Naive B cell (primary cell): ENCODE data around the gene CFAP20DC. TPM values are rescaled to one million over a fixed set of nuclear protein-coding genes. Genes with fewer than 3 reads are reported as not detected.
"Not testable (repeated sequence)": the region's sequence is repeated elsewhere in the genome, so short reads cannot be mapped to it uniquely, and the experiment has no call there.

Source experiments
- ATAC-seq, 2 donors: fragments of 150-1000 bp; cut with Tn5 transposase; 2 replicates each; pipeline ENCODE4 v1.10.0; 2021; ENCODE audit warnings: low read depth in 2 of 2, mild to moderate bottlenecking in 2 of 2, moderate library complexity in 2 of 2
- DNase-seq: peaks from one replicate; pipeline ENCODE4 v3.0.0; 2022
- H3K27ac Mint-ChIP-seq, 6 donors: one replicate each; pipeline ENCODE4 v1.8.0; 2020 to 2022; ENCODE audit warnings: mild to moderate bottlenecking in 6 of 6, mixed read lengths in 6 of 6, moderate library complexity in 5 of 6, inconsistent platforms in 2 of 6
- H3K27me3 Mint-ChIP-seq, 3 donors: one replicate each; pipeline ENCODE4 v1.8.0; 2021 to 2022; ENCODE audit warnings: mixed read lengths in 3 of 3, mild to moderate bottlenecking in 1 of 3
- H3K36me3 Mint-ChIP-seq, 2 donors: one replicate each; pipeline ENCODE4 v1.8.0; 2020 to 2022; ENCODE audit warnings: mixed read lengths in 2 of 2, inconsistent platforms in 1 of 2, mild to moderate bottlenecking in 1 of 2
- H3K4me1 Mint-ChIP-seq, 3 donors: one replicate each; pipeline ENCODE4 v1.8.0; 2020 to 2022; ENCODE audit warnings: mixed read lengths in 3 of 3, inconsistent platforms in 1 of 3, mild to moderate bottlenecking in 1 of 3, moderate library complexity in 1 of 3
- H3K4me3 Mint-ChIP-seq, 8 donors: one replicate each; pipeline ENCODE4 v1.8.0; 2020 to 2022; ENCODE audit warnings: mild to moderate bottlenecking in 8 of 8, mixed read lengths in 8 of 8, moderate library complexity in 8 of 8, inconsistent platforms in 2 of 8
- H3K9me3 Mint-ChIP-seq, 7 donors: one replicate each; pipeline ENCODE4 v1.8.0; 2020 to 2022; ENCODE audit warnings: mixed read lengths in 7 of 7, mild to moderate bottlenecking in 5 of 7, inconsistent platforms in 2 of 7, moderate library complexity in 1 of 7
- polyA plus RNA-seq, 6 donors: library from polyadenylated mRNA; unstranded; fragments of 300-500 nt; fragmentation: Illumina TruSeq; gene quantifications; one replicate each; pipeline ENCODE4 v1.2.3, GENCODE V29; 2021; ENCODE audit warnings: low read depth in 6 of 6

The CFAP20DC gene
- polyA plus RNA-seq, 6 donors from 2014 or later = 0.58 to 2.7 (median 0.62) TPM; not detected in 3

DNA sequence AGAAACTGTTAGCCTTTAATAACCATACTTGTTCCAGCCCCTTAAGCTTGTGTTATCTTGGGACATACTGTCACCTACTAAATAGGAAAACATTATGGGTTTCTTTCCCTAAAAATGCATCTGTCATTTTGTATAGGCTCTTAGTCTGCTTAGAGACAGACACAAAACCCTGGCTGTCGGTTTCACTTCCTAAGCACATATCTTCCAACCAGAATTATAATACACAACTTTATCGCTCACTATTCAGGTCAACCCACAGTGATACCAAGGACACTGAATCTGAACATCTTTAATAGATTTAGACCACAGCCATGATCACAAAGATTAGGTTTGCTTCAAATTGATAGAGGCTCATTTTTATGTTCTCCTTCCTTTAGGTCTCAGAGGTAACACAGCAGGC, 111.8 kb downstream of the CFAP20DC start:
- no peaks in the 10 kb centered on the region for H3K27me3 Mint-ChIP-seq
- ATAC-seq = no peak
- peaks cover 0 to 3% (median 0%) of the 10 kb centered on the region in 7 donors for H3K9me3 Mint-ChIP-seq
- DNase-seq = no peak
- H3K36me3 Mint-ChIP-seq = no peaks in the 10 kb centered on the region
- H3K4me1 Mint-ChIP-seq = peaks cover 0 to 9% (median 8%) of the 10 kb centered on the region in 3 donors
- no peak overlapping the region for H3K4me3 Mint-ChIP-seq
- H3K27ac Mint-ChIP-seq = peak overlapping the region in 1 of 6 donors; percentile 71

DNA sequence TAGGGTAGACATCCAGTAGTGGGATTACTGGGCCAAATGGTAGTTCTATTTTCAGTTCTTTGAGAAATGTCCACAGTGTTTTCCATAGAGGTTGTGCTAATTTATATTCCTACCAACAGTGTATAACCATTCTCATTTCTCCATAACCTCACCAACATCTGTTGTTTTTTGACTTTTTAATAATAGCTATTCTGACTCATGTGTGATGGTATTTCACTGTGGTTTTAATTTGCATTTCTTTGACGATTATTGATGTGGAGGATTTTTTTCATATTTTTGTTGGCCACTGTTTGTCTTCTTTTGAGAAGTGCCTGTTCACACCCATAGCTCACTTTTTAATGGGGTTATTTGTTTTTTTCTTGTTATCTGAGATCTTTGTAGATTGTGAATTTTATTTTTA, 125.2 kb downstream of the CFAP20DC start:
- no peaks in the 10 kb centered on the region for H3K36me3 Mint-ChIP-seq
- no peak overlapping the region for H3K27ac Mint-ChIP-seq
- ATAC-seq (no peak), DNase-seq (no peak)
- no peaks in the 10 kb centered on the region for H3K4me1 Mint-ChIP-seq
- no peak overlapping the region for H3K4me3 Mint-ChIP-seq
- H3K9me3 Mint-ChIP-seq = peaks cover 0 to 21% (median 9%) of the 10 kb centered on the region in 7 donors
- no peaks in the 10 kb centered on the region for H3K27me3 Mint-ChIP-seq

DNA sequence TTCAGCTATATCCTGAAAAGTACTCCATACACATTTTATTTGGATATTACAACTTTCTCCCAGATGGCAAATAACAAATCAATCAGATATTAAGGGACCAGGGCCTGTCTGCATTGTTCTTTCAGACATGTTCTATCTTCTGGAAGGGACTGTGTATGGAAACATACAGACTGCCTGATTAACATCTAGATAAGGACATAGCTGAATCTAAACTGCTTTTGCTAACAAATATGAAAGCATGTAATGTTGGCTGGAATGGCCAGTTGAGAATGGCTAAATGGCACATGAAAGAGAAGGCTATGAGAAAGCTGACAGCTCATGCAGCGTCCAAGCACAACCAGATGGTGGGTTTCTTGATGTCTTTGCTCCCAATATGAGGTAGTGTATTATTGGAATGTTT, 149.4 kb downstream of the CFAP20DC start:
- no peak for ATAC-seq
- no peak for DNase-seq
- Mint-ChIP-seq H3K4me3 (peak overlapping the region in 1 of 8 donors; percentile 79), H3K9me3 (peaks cover 3 to 31% (median 18%) of the 10 kb centered on the region in 7 donors), H3K4me1 (peaks cover 21 to 30% (median 24%) of the 10 kb centered on the region in 3 donors), H3K27me3 (no peaks in the 10 kb centered on the region), H3K36me3 (peaks cover 0 to 3% of the 10 kb centered on the region in 2 donors), H3K27ac (peak overlapping the region in 3 of 6 donors; percentile 14 to 89 (median 51))

DNA sequence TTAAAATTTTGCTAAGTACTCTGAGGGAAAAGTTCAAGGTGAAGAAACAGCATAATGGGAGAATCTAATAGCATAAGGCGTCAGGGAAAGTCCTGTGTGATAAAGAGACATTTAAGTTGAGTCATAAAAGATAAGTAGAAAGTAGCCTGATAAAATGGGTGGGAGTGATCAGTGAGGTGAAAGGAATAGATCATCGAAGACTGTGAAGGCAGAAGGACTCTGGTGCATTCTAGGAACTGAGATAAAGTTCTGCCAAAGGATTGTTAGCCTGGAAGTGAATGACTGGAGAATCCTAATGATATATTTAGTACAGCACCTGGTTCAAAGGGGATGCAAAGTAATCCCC, 149.9 kb downstream of the CFAP20DC start:
- DNase-seq (no peak), ATAC-seq (no peak)
- peaks cover 6 to 35% (median 20%) of the 10 kb centered on the region in 7 donors for H3K9me3 Mint-ChIP-seq
- peak overlapping the region in 6 of 8 donors; percentile 32 to 79 (median 54) for H3K4me3 Mint-ChIP-seq
- no peaks in the 10 kb centered on the region for H3K27me3 Mint-ChIP-seq
- H3K27ac Mint-ChIP-seq = peak overlapping the region in 5 of 6 donors; percentile 9 to 89 (median 51)
- peaks cover 21 to 30% (median 24%) of the 10 kb centered on the region in 3 donors for H3K4me1 Mint-ChIP-seq
- H3K36me3 Mint-ChIP-seq = peaks cover 0 to 8% of the 10 kb centered on the region in 2 donors

DNA sequence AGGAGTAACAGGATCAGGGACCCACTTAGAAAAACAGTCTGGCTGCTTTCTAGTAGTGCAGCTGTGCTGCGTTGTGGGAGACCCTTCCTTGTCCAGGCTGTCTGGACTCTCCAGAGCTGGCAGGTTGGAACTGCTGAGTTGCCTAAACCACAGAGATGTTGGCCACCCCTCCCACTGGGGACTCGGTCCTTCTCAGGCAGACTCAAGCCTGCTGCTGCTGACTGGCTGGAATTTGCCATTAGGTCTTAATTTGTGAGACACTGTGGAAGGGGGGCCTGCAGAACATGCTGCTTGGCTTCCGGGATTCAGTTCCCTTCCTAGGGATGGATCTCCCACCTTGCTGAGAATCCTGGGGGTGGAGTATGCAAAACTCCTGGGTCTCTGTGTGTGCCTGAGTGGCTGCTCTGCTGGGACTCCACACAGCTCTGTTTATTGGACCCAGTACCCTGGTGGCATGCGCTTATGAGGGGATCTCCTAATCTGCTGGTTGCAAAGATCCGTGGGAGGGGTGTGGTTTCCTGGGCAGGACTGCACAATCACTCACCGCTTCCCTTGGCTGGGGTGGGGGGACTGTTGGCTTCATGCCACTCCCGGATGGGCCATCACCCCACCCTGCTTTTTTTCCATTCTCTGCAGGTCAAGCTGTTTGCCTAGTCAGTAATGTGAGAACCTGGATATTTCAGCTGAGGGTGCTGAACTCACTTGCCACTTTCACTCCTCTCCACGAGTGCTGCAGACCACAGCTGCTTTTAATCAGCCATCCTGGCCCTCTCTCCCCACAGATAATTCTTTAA, 150.5 kb downstream of the CFAP20DC start:
- DNase-seq = peak; percentile 17
- Mint-ChIP-seq H3K4me3 (peak overlapping the region in 7 of 8 donors; percentile 33 to 79 (median 61)), H3K36me3 (peaks cover 0 to 8% of the 10 kb centered on the region in 2 donors), H3K27me3 (no peaks in the 10 kb centered on the region), H3K9me3 (peaks cover 6 to 35% (median 20%) of the 10 kb centered on the region in 7 donors), H3K27ac (peak overlapping the region in 5 of 6 donors; percentile 39 to 89 (median 82)), H3K4me1 (peaks cover 21 to 30% (median 24%) of the 10 kb centered on the region in 3 donors)
- peak; percentile 94 for ATAC-seq

DNA sequence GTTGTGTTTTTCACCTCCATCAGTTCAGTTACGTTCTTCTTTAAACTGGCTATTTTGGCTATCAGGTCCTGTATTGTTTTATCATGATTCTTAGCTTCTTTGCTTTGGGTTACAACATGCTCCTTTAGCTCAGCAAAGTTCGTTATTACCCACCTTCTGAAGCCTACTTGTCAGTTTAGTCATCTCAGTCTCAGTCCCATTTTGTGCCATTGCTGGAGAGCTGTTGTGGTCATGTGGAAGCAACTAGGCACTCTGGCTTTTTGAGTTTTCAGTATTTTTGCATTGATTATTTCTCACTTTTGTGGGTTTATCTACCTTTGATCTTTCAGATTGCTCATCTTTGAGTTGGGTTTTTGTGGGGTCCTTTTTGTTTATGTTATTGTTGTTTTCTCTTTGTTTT, 151.3 kb downstream of the CFAP20DC start:
- no peak for DNase-seq
- no peaks in the 10 kb centered on the region for H3K27me3 Mint-ChIP-seq
- ATAC-seq = no peak
- peaks cover 6 to 28% (median 16%) of the 10 kb centered on the region in 7 donors for H3K9me3 Mint-ChIP-seq
- peak overlapping the region in 2 of 8 donors; percentile 75 to 79 for H3K4me3 Mint-ChIP-seq
- peaks cover 21 to 30% (median 24%) of the 10 kb centered on the region in 3 donors for H3K4me1 Mint-ChIP-seq
- peaks cover 0 to 8% of the 10 kb centered on the region in 2 donors for H3K36me3 Mint-ChIP-seq
- peak overlapping the region in 5 of 6 donors; percentile 31 to 89 (median 39) for H3K27ac Mint-ChIP-seq

DNA sequence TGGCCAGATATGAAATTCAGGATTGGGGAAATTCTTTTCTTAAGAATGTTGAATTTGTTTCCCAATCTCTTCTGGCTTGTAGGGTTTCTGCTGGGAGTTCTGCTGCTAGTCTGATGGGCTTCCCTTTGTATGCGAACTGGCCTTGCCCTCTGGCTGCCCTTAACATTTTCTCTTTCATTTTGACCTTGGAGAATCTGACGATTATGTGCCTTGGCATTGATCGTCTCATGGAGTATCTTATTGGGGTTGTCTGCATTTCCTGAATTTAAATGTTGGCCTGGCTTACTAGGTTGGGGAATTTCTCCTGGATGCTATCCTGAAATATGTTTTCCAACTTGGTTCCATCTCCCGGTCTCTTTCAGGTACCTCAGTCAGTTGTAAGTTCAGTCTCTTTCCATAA, 152.2 kb downstream of the CFAP20DC start:
- Mint-ChIP-seq H3K27me3 (no peaks in the 10 kb centered on the region), H3K4me1 (peaks cover 23 to 30% (median 24%) of the 10 kb centered on the region in 3 donors), H3K9me3 (peaks cover 0 to 20% (median 11%) of the 10 kb centered on the region in 7 donors), H3K36me3 (peaks cover 0 to 8% of the 10 kb centered on the region in 2 donors), H3K4me3 (peak overlapping the region in 2 of 8 donors; percentile 30 to 77), H3K27ac (peak overlapping the region in 2 of 6 donors; percentile 39)
- DNase-seq (no peak), ATAC-seq (no peak)

DNA sequence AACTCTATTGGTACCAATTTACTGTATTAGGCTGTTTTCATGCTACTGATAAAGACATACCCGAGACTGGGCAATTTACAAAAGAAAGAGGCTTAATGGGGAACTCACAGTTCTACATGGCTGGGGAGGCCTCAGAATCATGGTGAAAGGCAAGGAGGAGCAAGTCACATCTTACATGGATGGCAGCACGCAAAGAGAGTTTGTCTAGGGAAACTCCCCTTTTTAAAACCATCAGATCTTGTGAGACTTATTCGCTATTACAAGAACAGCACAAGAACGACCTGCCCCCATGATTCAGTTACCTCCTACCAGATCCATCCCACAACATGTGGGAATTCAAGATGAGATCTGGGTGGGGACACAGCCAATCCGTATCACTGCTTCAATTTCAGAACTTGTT, 154.1 kb downstream of the CFAP20DC start:
- H3K27me3 Mint-ChIP-seq, ATAC-seq, H3K4me3 Mint-ChIP-seq, H3K27ac Mint-ChIP-seq, DNase-seq, H3K36me3 Mint-ChIP-seq: not testable (repeated sequence)
- H3K9me3 Mint-ChIP-seq = peaks cover 0 to 20% (median 14%) of the 10 kb centered on the region in 7 donors
- H3K4me1 Mint-ChIP-seq = peaks cover 24 to 30% (median 26%) of the 10 kb centered on the region in 3 donors

DNA sequence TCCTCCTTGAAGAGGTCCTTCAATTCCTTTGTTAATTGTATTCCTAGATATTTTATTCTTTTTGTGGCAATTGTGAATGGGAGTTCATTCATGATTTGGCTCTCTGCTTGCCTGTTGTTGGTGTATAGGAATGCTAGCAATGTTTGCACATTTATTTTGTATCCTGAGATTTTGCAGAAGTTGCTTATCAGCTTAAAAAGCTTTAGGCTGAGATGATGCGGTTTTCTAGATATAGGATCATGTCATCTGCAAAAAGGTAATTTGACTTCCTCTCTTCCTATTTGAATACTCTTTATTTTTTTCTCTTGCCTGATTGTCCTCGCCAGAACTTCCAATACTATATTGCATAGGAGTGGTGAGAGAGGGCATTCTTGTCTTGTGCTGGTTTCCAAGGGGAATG, 157.3 kb downstream of the CFAP20DC start:
- H3K9me3 Mint-ChIP-seq = peaks cover 0 to 20% (median 14%) of the 10 kb centered on the region in 7 donors
- ATAC-seq, H3K4me1 Mint-ChIP-seq, H3K36me3 Mint-ChIP-seq, H3K27ac Mint-ChIP-seq, DNase-seq, H3K27me3 Mint-ChIP-seq: not testable (repeated sequence)
- peak overlapping the region in 1 of 8 donors; percentile 47 for H3K4me3 Mint-ChIP-seq

DNA sequence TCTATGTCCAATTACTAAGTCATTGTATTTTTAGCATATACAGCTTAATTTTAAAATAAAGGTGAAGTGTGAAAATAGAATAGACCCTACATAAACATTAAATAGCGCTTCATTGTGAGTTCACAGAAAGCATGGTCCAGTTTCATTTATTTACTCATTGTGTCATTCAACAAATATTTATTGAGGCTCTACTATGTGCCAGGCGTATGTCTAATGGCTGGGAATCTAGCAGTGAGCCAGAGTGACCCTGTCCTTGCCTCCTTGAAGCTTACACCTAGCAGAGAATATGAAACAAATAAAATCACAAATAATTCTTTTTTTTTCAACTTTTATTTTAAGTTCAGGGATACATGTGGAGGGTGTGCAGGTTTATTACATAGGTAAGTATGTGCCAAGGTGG, 161.7 kb downstream of the CFAP20DC start:
- no peak overlapping the region for H3K27ac Mint-ChIP-seq
- no peak overlapping the region for H3K4me3 Mint-ChIP-seq
- peaks cover 0 to 4% (median 0%) of the 10 kb centered on the region in 3 donors for H3K4me1 Mint-ChIP-seq
- H3K27me3 Mint-ChIP-seq = no peaks in the 10 kb centered on the region
- H3K9me3 Mint-ChIP-seq = peaks cover 0 to 5% (median 0%) of the 10 kb centered on the region in 7 donors
- no peaks in the 10 kb centered on the region for H3K36me3 Mint-ChIP-seq
- no peak for DNase-seq
- no peak for ATAC-seq

DNA sequence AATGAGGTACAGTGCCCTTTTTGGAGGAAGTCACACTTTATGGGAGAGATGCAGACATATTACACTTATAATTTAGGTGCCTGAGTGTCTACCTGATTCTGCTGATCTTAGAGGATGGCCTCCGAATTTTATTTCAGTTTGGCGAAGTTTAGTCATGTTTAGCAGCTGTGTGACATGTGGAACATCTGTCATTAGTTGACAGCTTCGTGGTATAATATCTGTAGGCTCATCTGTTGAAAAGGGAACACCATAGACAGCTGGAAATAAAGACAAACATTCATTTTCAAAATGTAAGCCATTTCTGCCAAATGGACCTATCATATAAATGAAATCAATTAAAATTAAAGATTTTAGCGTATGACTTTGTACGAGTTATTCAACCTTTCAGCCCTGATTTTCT, 165.4 kb downstream of the CFAP20DC start:
- DNase-seq (no peak), ATAC-seq (no peak)
- Mint-ChIP-seq H3K9me3 (no peaks in the 10 kb centered on the region), H3K36me3 (no peaks in the 10 kb centered on the region), H3K4me3 (no peak overlapping the region), H3K4me1 (no peaks in the 10 kb centered on the region), H3K27me3 (no peaks in the 10 kb centered on the region), H3K27ac (peak overlapping the region in 1 of 6 donors; percentile 48)

DNA sequence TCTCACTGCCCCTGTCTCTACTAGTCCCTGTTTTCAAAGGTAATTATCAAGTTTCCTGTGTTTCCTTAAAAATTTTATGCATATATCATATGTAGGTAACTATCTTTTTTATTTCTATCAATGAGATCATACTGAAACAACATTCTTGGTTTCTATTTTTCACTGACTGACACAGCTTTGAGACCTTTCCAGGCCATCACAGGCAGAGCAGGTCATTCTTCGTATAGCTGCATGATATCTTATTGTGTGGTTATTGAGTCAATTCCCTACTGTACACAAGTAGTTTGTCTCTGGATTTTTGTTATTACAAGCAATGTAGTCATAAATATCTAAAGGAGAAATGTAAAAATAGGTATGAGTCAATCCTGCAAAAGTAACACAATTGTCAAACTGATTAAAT, 169.6 kb downstream of the CFAP20DC start:
- ATAC-seq (no peak), DNase-seq (no peak)
- Mint-ChIP-seq H3K9me3 (no peaks in the 10 kb centered on the region), H3K4me1 (no peaks in the 10 kb centered on the region), H3K27ac (no peak overlapping the region), H3K4me3 (no peak overlapping the region), H3K36me3 (no peaks in the 10 kb centered on the region), H3K27me3 (no peaks in the 10 kb centered on the region)

DNA sequence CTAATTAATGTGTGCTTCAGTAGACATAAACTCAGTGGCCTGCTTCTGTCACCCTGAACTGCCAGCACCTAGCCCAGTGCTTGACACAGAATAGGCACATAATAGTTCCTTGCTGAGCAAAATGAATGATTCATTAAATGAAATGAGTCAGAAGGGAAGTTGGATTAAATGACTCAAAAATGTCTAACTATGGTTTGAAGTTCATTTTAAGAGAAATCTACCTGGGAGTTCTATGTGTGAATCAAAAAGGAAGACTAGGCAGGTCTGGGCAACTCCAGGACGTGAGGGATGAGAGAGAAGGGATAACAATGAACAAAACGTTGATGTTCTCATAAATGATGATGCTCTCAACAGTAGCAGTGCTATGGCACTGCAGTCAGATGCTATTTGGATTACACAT, 175.0 kb downstream of the CFAP20DC start:
- Mint-ChIP-seq H3K27ac (peak overlapping the region in 1 of 6 donors; percentile 6), H3K9me3 (no peaks in the 10 kb centered on the region), H3K27me3 (peaks cover 0 to 3% (median 0%) of the 10 kb centered on the region in 3 donors), H3K4me3 (no peak overlapping the region), H3K4me1 (no peaks in the 10 kb centered on the region), H3K36me3 (no peaks in the 10 kb centered on the region)
- DNase-seq (no peak), ATAC-seq (no peak)

DNA sequence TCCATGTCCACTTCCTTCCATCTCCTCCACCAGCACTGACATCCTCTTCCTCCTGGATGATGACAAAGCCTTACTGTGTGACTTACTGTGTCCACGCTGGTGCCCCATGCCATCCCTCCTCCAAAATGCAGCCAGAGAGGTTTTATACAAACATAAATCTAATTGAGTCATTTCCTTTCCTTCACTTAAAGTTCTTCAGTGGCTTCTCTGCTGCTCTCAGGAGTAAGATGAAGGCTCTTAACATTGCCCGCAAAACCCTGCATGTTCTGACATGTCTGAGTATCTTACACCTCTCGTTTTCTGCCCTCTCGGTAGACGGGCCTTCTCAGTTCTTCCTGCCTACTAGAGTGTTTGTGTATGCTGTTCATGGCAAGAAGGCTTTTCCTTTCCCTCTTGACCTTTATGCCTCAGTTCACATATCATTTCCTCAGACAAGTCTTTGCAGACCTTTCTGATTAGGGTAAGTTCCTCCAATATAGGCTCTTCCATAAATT, 175.5 kb downstream of the CFAP20DC start:
- DNase-seq = no peak
- Mint-ChIP-seq H3K36me3 (no peaks in the 10 kb centered on the region), H3K9me3 (no peaks in the 10 kb centered on the region), H3K4me1 (no peaks in the 10 kb centered on the region), H3K27me3 (peaks cover 0 to 3% (median 0%) of the 10 kb centered on the region in 3 donors), H3K4me3 (no peak overlapping the region), H3K27ac (peak overlapping the region in 1 of 6 donors; percentile 6)
- no peak for ATAC-seq
